GM12864 (cell line): ENCODE measurements around the gene MOB3A.
"Not testable (repeated sequence)": the region's sequence is repeated elsewhere in the genome, so short reads cannot be mapped to it uniquely, and the experiment has no call there.

Experiments
- DNase-seq: peaks from one replicate; pipeline ENCODE4 v3.0.0-alpha.2; 2011; ENCODE audit warnings: low read depth
- H3K4me3 ChIP-seq: 2 replicates; pipeline ENCODE4 v1.5.1; 2011; ENCODE audit warnings: mild to moderate bottlenecking, low read depth, low read length, control low read depth
- CTCF ChIP-seq: IDR thresholded peaks from 2 replicates; pipeline ENCODE4 v1.5.1; 2011; ENCODE audit warnings: low read depth, mild to moderate bottlenecking, moderate library complexity, low read length, control low read depth, inconsistent platforms; ENCODE audit errors: missing control alignments

Gene MOB3A

GRCh38 chr19:2099054-2099501, 3.0 kb upstream of the MOB3A start:
- no peak for TF ChIP-seq CTCF
- H3K4me3 ChIP-seq = no peak overlapping the region
- no peak for DNase-seq

GRCh38 chr19:2097886-2098327, 1.8 kb upstream of the MOB3A start:
- no peak for TF ChIP-seq CTCF
- DNase-seq = no peak
- peak overlapping the region; percentile 59; the same call in 1 of the 2 replicates for H3K4me3 ChIP-seq

- H3K4me3 ChIP-seq = peak overlapping the region; percentile 59
- DNase-seq = no peak
- TF ChIP-seq CTCF = no peak
Observed at GRCh38 chr19:2097203-2097885, 1.2 kb upstream of the MOB3A start.

GRCh38 chr19:2096480-2097202, 515 bp upstream of the MOB3A start, which contains the start of gene IZUMO4:
IZUMO4 (plus strand) TSS chr19:2096915; CDS start chr19:2096946, 31 bp downstream.
- no peak for DNase-seq
- H3K4me3 ChIP-seq = peak within 1 kb of the TSS; percentile 89
- peak; percentile 46 for TF ChIP-seq CTCF

- H3K4me3 ChIP-seq = peak overlapping the region; percentile 89; the same call in 1 of the 2 replicates
- not testable (repeated sequence) for DNase-seq
Observed at GRCh38 chr19:2091926-2092525, 4.1 kb downstream of the MOB3A start.

GRCh38 chr19:2089727-2090053, 6.4 kb downstream of the MOB3A start:
- no peak for DNase-seq
- peak overlapping the region; percentile 43; the same call in 1 of the 2 replicates for H3K4me3 ChIP-seq
- no peak for TF ChIP-seq CTCF

GRCh38 chr19:2089001-2089711, 7.0 kb downstream of the MOB3A start:
- no peak overlapping the region; the same call in 1 of the 2 replicates for H3K4me3 ChIP-seq
- TF ChIP-seq CTCF = peak; percentile 23
- DNase-seq = no peak
